Left renal cortex interstitium (tissue), 4 donors: Measurements from ENCODE around the gene TIGAR. TPM values are rescaled to one million over a fixed set of nuclear protein-coding genes. Genes with fewer than 3 reads are reported as not detected.

Source experiments
- DNase-seq, 4 donors: peaks; one replicate each; pipeline ENCODE4 v3.0.0-alpha.2; 2013; ENCODE audit warnings: low read depth in 4 of 4, low spot score in 2 of 4, missing footprints in 1 of 4
- polyA plus RNA-seq, 4 donors: library from polyadenylated mRNA; unstranded; fragments of 120-200 nt; gene quantifications; one replicate each; pipeline ENCODE4 v1.2.1, GENCODE V29; 2013; ENCODE audit not compliant: insufficient read length in 4 of 4

Gene TIGAR
- polyA plus RNA-seq, 4 donors, result 6.9 to 8.4 (median 7.4) TPM

DNA sequence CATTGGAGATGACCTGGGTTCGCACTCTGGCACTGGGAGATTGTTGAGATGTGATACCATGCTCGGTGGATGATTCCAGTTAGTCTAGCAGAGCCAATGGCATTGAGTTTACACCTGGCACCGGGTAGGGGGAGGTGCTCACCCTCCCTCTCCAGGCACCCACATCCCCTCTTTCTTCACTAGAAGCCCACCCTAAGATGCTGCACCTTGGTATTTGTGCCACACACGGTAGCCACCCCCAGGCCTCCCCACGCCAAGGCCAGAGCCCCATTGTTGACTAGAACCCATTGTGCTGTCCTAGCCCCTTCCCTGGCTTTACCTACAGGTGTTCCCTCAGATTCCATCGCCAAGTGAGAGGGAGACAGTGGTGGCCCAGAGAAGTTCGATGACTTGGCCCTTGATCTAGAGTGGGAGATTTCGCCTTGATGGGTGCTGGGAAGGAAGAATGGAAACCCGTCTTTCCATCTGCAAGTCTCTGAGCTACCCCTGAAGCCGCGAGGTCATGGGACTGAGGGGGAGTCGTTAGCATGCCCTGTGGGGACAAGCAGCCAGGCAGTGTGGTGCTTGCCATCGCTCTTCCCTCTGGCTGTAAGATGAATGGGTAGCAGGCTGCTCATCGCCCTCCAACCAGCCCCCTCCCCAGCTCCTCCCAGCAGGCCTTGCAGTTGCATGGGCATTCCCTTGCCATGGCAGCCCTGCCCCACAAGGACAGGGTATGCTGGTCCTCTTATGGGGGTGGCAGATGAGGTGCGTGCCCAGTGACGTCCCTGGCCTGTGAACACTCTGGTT is 38.7 kb upstream of the TIGAR start:
- no peak for DNase-seq

DNA sequence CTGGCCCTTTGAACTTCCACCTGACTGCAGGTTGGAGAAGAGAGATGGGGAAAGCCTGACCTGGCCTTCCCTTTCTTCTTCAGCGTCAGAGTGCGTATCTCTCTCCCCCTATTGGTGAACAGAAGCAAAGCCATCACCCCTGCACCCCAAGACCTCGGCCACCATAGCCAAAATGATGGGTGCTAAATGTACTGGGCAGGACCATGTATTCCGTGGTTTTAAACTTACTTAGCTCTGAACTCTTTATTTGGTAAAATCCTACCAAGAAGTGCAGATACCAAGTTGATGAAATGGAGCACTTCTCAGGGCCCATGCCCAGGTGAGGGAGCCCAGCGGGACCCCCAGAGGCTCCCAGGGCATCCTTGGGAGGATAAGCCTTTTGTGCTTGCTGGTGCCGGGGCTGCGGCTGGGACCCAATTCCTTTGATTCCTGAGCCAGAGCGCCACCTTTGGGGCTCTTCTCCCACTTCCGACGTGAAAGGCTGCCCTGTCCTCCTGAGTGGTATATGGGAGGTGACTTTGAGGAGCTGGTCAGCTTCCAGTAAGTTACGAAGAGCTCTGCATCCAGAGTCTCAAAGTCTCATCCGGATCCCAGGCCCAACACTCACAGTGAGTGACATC is 38.0 kb upstream of the TIGAR start:
- DNase-seq, result no peak

DNA sequence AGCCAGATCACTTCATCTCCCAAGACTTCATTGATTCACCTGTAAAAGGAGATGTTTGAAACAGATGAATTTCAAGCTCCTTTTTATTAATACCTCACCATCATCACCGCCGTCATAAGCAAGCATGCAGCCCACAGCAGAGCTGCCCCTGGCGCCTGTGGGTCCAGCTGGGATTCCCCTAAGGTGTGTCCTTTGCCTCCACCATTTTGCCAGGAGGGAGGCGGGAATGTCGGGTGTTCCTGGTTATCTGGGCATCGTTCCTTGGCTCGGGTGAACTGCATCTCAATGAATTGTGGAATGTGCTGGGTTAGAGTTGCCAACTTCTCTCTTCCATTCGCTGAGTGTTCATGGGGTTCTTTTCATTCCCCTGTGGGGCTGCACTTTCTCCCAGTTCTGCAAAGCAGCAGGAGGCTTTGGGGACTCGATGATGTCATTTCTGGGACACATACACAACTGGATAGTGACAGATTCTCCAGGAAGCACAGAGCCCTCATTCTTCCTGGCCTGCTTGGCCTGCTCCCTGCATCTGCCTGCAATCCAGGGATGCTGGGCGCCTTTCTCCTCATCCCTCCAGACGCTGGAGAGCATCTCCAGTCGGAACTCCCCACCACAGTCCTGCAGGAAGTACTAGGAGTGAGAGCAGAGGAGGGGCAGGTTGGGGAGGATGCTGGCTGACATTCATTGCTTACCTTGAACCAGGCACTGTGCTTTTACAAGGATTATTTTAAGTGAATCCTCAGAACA is 37.3 kb upstream of the TIGAR start:
- no peak for DNase-seq

DNA sequence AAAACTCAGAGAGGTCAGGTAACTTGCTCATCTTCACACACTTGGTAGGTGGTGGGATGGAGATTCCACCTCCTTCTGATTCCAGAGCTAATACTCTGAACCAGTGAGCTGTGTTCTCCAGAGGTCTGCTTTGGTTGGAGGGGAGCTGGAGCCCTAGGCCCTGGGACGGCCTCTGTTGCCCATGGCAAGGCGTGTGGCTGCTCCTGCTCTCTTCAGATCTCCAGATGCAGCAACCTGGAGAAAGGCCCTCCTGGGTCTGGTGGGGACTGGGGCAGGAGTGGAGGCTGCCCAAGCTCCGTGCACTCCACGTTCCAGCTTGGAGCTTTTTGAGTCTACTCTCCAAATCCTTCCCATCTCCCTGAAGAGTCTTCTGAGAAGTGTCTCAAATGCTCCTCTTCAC is 36.7 kb upstream of the TIGAR start:
- DNase-seq, result no peak

DNA sequence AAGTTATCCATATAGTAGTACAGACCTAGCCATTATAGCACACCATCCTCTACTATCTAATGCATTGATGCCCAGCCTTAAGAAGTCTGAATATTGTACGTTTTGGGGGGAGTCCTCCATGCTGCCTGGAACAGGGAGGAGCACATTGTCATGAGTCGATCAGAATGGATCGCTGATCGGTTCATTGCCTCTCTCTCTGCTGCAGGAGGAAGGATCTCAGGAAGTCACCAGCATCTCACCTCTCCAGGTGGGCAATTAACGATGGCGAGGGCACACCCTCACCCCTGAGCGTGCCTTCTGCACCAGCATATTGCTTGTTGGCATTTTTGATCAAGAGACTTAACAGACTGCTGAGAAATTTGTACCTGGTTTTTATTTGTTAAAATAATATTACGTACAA is 35.9 kb upstream of the TIGAR start:
- DNase-seq, result no peak

DNA sequence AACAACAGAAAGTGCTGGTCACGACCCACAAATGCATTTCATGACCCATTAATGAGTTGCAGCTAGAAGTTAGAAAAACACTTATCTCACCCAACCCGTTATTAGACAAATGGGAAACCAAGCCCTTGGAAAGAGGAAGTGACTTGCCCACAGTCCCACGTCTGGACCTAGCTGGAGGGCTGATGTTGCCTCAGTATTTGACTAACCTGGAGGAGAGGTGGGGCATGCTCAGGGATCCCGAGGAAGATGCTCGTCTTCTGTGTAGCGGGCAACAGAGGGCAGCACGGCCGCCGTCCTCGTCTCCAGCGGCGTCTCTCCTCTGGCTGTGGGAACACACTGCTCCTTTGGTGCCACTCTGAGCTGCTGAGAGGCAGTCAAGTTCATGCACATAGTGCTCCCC is 34.8 kb upstream of the TIGAR start:
- no peak for DNase-seq

DNA sequence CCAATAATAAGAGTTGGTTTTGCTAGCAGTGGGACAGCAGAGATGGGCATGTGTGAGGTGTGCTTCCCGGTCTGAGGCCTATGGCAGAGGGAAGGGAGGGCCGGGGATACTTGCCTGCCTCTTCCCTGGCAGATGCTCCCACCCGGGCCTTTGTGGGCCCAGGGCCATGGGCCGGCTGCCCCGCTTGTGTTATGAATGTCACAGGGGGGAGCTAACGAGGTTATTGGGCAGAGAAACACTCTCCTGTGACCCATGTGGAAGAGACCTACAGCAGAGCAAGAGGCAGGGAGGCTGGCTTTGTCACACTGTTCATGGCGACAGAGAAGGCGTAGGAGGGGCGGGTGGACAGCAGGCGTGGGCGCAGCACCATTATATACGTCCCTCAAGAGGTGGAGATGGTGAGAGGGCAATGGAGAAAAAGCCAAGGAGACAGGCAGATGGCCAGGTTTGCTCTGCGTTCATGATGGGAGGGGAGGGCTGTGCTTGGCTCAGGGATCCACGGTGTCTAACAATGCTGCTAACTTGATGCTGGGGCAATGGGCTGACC is 34.2 kb upstream of the TIGAR start:
- DNase-seq, result no peak

DNA sequence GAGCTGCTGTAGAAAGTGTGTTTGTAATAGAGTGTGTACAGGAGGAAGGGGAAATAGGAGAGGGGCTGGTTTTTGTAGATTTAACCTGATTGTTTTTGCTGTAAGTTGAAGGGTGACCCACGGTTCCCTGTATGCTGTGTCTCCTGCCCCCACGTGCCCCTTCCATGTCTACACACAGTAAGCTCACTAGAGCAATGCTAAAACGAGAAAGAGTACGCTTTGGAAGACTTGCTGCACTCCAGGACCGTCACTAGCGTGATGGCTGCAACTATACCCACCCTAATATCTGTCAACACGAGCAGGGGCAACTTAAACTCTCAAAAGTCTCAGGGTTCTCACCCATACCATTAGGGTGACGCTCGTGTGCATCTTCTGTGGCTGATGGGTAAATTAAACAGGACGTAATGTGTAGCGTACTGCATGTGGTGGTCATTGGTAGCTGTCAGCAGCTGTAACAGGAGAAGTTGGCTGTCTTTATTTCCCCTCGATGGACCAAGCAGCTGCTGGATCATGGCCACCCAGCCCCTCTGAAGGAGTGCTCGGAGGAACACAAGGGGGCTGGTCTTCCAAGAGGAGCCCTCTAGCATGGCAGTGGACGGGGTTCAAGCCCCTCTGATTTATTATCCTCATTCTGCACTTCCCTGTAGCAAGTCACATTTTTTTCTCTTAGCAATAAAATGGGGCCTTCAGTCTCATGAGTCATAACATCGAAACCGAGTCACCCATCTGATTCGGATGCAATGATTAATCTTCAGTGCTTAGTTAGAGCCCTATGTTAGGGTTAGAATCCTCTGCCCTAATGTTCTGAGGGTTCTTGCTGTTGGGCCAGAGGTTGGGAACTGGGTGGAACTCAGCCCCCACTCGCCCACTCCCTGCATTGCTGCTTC is 33.4 kb upstream of the TIGAR start:
- DNase-seq, result no peak

DNA sequence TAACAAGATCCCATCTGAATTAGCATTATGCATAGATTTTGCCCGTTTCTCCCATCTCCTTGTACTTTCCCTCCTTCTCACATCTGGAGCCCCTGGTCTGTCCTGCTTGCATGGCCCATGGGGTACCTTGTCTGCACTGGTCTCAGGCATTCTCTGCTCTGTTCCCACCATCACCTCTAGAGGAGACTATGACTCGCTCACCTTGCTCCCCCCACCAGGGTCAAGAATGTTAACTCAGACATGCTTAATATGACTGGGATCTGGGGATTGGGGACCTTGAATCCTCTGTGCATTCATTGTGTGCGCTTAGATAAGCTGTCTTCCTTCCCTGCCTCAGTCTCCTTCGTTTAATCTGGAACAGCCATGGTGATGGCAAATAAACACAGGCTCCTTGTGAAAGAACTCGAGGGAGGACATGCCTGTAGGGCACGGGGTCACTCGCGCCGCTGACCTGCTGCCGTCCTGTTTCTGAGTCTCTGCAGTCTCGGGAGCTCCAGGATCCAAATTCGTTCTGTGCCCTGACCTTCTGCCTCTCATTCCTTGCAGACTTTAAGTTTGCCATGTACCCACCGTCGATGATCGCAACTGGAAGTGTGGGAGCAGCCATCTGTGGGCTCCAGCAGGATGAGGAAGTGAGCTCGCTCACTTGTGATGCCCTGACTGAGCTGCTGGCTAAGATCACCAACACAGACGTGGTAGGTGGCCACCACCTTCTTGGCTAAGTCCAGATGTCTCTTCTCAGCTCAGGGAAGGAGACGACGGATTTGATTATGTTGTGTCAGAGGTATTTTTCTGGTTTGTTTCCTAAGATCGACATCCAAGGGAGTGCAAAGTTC is 32.5 kb upstream of the TIGAR start:
- no peak for DNase-seq

DNA sequence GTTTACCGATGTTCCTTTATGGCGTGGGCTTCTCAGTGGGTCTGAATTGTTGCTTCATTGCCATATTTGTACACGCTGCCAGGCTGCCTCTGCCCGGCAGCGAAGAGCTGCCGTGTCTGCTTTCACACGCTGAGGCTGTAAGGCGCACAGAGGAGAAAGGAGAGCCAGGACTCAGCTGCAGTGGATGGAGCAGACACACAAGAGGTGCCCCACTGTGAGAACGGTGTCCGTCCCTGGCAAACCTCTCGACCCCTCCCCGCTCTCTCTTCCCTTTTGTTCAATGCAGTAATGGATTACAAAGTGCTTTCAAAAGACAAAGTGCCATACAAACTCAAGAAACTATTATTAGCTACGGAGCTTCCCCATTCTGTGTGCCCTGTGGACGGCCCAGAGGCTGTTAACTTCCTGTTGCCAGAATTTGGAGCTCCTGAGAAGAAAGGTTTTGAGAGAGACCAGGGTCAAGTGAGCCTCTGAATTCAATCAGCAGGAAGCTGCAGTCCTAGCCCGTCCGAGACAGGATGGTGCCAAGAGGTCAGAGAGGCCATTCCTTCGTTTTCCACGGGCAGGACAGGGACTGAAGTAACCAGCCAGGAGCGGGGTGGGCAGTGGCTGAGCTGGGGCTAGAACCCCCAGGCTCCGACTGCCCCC is 31.7 kb upstream of the TIGAR start:
- no peak for DNase-seq

DNA sequence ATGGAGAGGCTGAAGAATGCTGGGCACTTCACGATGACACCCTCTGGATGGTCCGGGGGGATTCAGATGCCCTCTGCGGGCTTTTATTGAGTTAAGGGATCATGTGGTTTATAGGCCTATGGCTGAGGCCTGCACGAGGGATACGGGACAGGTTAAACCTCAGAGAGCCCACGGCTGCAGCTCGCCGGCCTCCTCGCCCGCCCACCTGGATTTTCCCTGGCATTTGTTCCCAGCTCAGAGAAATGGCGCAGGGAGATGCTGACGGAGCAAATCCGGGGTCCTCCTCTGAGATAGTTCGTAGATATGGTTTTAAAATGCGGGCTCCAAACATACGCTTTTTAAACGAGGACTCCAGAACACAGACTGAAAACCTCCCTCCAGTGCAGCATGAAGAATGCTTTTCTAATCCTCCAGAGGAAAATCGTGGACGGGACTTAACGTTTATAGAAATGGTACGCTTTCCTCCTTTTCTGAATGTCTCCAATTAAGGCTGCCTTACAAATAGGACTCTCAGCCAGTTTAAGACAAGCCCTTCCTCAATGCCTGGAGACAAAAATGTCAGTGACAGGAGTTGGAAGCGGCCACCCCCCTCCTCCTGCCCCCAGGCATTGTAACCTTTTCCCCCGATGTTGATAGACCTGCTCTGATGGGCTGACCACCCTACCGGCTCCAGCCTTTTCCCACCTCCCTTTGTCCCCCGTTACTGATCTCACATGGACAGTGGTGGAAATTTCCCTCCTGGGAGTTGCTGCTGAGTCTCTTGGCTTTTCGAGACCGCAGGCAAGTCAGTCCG is 30.8 kb upstream of the TIGAR start:
- no peak for DNase-seq

DNA sequence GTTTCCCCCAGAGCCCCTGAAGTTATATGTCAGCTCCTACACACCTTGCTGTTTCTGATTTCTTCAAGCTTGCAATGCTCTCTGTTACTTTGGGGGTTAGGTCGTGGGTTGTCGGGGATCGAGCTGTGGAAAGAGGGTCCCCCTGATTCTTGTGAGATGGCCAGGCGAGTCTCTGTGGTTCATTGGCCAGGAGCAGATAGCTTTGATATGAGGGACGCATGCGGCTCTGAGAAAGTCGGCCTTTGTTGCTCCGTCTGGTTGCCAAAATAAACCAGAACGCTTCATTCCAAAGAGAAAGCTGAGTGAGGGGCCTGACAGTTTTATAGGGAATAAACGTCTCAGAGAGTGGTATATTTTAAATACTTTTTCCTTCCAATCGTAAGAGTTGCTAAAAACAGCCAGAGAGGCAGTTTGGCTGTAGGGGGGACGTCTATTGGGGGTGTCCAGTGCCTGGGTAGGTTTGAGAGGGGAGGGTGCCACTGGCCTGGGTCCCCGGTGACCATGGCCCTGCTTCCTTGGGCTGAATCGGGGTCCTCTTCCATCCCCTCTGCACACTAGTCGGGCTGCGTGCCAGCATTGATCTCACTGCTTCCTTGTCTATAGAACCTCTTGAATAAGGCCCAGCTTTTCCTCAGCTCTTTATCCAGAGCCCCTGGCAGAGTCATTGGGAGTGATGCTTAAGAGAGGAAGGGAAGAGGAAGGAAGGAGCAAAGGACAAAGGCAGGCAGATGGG is 28.5 kb upstream of the TIGAR start:
- no peak for DNase-seq

DNA sequence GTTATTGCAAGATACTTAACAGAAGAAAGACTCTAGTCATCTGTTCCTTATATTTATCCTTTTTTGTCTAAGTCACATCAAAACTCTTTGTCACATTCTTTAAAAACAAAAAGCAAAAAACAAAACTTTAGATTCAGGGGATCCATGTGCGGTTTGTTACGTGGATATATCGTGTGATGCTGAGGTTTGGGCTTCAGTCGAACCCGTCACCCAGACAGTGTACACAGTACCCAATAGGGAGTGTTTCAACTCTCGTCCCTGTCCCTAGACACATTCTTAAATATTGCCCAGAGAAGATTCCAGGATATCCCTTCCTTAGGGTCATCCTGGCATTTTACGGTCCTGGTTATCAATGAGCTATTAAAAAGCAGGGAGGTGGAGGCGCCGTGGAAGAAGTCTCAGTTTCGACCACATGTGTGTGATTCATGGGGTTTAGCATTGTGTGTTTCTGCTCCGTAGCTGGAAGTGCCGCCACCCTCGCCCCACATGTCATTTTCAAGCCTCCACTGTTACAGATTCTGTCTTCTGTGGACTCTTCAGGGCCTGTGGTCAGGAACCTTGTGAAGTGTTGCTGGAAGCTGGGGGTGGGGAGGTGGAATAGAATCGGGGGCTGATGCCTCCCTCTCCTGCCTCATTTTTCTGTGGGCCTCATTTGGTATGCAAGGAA is 27.6 kb upstream of the TIGAR start:
- DNase-seq, result no peak

DNA sequence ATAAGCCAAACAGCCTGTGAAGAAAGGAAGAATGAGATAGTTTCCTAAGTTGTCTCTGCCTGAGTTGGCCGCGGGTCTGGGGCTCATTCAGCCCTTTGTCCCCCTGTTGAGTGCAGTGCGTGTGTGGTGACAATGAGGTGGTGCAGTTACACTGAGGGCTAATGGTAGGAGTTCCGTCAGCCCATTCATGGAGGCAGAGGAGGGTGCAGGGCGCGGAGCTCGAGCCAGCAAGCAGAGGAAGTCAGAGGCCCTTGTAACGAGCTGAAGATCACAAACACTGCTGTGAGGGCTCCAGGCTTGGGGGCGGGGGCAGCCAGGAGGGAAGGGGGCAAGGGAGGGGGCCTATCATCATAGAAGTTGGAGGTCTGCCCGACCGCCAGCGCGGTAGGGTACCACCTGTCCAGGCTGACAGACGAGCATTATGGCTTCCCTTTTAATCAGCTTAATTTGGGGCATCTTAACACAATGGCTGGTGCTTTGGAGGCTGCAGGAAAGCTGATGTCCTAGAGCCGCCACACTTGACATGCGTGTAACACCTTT is 27.0 kb upstream of the TIGAR start:
- no peak for DNase-seq

DNA sequence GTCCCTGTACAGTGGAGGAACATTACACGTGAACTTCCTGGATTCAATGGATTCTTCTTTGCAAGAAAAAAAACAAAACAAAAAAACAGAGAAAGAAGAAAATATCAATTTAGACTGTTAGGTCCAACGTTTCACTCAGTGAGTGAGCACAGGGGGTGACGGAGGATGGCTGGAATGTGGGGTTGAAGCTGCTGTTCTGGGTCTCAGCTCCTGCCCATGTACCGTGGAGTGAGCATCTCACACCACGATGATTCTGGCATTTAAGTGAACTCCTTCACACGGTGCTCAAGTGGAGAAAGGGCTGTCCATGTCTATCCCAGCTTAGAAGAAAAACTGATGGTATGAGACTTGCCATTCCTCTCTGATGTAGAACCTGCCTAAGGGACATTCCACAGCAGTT is 24.3 kb upstream of the TIGAR start:
- no peak for DNase-seq

DNA sequence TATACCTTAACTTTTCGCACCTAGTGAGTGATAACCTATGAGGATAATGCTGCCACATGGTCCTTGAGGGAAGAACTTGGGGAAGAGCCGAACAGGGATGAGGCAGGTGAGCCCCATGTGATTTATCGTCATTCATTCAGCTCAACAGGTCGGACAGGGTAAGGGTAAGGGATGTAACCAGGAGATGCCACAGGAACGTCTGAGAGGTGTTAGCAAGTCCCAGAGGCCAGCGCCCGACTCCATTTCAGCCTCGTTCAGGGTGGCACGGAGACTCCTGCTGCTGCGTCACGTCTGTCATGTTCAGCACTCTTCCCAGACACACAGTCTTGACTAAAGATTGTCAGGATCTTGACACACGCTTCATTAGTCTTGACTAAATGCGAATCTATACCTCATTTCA is 23.4 kb upstream of the TIGAR start:
- DNase-seq, result no peak

DNA sequence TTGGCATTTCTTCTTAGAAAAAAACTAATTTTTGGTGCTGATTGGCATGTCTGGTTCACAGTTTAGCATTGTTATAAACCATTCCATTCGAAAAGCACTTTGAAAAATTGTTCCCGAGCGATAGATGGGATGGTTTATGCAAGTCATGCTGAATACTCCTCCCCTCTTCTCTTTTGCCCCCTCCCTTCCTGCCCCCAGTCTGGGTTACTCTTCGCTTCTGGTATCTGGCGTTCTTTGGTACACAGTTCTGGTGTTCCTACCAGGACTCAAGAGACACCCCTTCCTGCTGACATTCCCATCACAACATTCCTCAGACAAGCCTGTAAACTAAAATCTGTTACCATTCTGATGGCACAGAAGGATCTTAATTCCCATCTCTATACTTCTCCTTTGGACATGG is 20.1 kb upstream of the TIGAR start:
- no peak for DNase-seq
